ENCODE measurements around the gene MAPKAPK2. TPM values are rescaled to one million over a fixed set of nuclear protein-coding genes. Genes with fewer than 3 reads are reported as not detected.

The MAPKAPK2 gene
- total RNA-seq, 2 donors from 2014 or later = 62.5 to 80.8 TPM

DNA sequence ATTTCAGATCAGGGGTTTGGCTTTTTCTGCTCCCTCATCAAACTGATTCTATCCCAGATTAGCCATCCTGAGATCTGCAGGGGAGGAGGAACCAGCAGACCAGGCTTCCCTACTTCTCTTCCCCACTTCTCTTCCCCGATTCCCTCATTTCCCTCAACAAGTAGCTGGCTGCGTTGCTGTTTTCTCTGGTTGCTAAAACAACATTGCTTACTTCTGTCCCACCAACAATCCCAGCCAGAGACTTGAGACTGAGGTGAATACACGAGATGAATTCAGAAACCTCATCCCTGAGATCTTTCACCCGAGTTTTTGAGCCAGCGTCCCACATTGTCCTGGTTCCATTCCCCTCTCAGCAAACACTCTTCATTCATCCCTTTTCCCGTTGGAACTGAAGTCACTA, 27.0 kb upstream of the MAPKAPK2 start:
- intact Hi-C loops (cut with DNase I, micrococcal nuclease) = loop anchor here in 1 of 2 donors (10.0 kb wide), 2 partner anchors 67 to 147 kb away; no protein-coding TSS in a partner anchor
- ATAC-seq (no peak), DNase-seq (no peak)

GRCh38 chr1:206658264-206658980, 26.3 kb upstream of the MAPKAPK2 start:
- intact Hi-C loops (cut with DNase I, micrococcal nuclease) = loop anchor here in 1 of 2 donors (10.0 kb wide), 2 partner anchors 66 to 146 kb away; no protein-coding TSS in a partner anchor
- no peak for DNase-seq

GRCh38 chr1:206658981-206659273, 25.8 kb upstream of the MAPKAPK2 start:
- peak; percentile 18 for ATAC-seq
- peak in 1 of 2 donors; percentile 33 for DNase-seq
- intact Hi-C loops (cut with DNase I, micrococcal nuclease) = loop anchor here in 1 of 2 donors (10.0 kb wide), 2 partner anchors 66 to 146 kb away; no protein-coding TSS in a partner anchor

More at GRCh38 chr1:206658264-206658980, 26.3 kb upstream of the MAPKAPK2 start:
- ATAC-seq = no peak

DNA sequence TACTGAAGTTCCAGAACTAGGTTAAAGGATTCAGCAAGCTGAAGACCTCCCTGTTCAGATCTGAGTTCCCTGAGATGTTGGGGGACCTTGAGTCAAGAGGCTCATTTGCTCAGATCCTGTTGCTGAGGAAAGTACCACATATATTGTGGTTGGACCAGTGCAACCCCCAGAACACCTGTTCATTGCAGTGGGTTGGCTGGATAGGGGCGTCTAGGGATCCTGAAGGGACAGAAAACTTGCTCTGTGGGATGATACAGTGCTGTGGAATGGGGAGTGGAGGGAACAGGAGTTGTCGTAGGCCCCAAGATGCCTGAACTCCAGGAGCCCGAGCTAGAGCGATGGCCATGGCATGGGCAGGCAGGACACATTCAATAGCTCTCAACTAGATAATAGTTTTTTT, 24.6 kb upstream of the MAPKAPK2 start:
- DNase-seq (no peak), ATAC-seq (no peak)
- intact Hi-C loops (cut with DNase I, micrococcal nuclease) = no loop called here

- intact Hi-C loops (cut with DNase I, micrococcal nuclease) = no loop called here
- DNase-seq (no peak), ATAC-seq (no peak)
These were observed 23.4 kb upstream of the MAPKAPK2 start for GRCh38 chr1:206661161-206661820.

DNA sequence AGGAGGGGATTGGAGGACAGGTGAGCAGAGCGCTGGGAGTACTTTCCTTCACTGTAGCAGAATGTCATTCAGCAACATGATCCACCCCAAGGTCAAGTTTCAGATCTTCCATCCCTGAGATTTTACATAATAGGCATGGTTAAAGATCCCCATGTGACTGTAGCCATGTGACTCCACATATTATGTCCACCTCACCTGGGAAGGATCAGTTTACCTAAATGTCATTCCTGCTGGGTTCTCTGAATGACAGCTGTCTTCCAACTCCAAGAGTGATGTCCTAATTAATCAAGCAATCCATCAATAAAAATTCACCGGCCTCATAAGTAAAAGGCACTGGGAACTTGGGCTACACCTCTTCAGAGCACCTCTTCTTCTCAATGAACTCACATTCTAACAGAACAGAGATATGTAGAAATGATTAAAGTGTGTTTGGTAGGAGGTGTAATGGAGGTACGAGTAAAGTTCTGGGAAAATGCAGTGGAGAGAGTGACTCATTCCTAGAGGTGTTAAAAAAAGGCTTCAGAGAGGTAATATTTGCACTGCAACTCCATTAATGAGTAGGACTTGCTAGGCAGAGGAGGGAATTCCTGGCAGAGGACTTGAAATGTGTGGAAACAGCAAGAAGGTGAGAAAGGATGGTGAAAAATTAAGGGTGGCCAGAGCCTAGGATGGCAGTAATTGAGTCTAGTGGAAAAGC, 22.2 kb upstream of the MAPKAPK2 start:
- no peak for DNase-seq
- ATAC-seq = no peak
- intact Hi-C loops (cut with DNase I, micrococcal nuclease) = no loop called here

- intact Hi-C loops (cut with DNase I, micrococcal nuclease) = no loop called here
- no peak for DNase-seq
- no peak for ATAC-seq
These were observed 21.3 kb upstream of the MAPKAPK2 start for GRCh38 chr1:206663362-206663761.

- intact Hi-C loops (cut with DNase I, micrococcal nuclease) = loop anchor here in 1 of 2 donors (2.0 kb wide), 1 partner anchor 29 kb away; the partner anchor contains the start of gene DYRK3
- DNase-seq (peak in 1 of 2 donors; percentile 61), ATAC-seq (peak; percentile 38)
These were observed 20.7 kb upstream of the MAPKAPK2 start for GRCh38 chr1:206663832-206664652.

DNA sequence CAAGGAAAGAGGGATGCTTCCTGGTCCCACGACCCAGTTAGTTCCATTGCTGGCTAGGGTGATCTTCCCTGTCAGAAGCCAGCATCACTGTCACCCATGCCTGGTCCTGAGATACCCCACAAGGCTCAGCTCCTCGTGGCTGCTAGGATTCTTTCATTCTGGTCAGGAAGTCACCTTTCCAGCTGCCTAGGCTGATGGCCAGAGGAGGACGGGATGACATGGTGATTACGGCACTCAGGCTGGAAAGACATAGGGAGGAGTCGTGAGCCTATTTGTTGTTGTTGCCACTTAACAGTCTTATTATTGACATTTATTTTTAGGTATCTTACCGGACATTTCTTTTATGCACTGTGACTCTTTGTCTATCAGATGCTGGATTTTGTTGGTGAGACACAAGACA, 20.0 kb upstream of the MAPKAPK2 start:
- no peak for DNase-seq
- ATAC-seq = no peak
- intact Hi-C loops (cut with DNase I, micrococcal nuclease) = loop anchor here in 1 of 2 donors (2.0 kb wide), 1 partner anchor 30 kb away; the partner anchor contains the start of gene DYRK3

GRCh38 chr1:206666031-206666561, 18.6 kb upstream of the MAPKAPK2 start:
- intact Hi-C loops (cut with DNase I, micrococcal nuclease) = no loop called here
- DNase-seq (no peak), ATAC-seq (no peak)

DNA sequence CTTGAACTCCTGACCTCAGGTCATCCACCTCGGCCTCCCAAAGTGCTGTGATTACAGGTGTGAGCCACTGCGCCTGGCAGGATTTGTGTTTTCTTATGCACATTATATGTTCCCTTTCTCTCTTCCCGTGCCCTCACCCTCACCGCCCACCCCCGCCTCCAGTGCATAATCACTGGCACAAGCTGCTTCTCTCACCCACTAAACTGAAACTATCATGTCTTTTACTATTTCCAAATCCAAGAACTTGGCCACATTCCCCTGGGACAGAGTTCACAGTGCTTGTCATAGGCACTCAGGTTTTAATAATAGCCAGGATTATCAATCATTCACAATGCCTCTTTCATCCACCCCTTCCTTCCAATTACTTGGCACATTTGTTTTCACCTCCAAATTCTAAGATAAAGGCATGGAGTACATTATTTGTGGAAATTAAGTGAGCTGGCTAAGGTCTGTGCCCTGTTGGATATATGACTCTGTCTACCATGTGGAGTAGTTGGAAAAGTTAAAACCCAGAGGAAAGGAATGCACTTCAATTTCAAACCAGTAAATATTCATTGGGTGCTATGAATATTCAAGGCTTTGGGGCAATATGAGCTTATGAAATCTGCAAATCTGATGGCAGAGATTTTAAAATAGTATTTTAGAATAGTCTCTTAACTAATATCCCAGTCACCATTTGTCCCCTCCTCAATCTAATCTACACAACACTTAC, 17.6 kb upstream of the MAPKAPK2 start:
- intact Hi-C loops (cut with DNase I, micrococcal nuclease) = no loop called here
- ATAC-seq (no peak), DNase-seq (no peak)

- intact Hi-C loops (cut with DNase I, micrococcal nuclease) = no loop called here
- DNase-seq (no peak), ATAC-seq (no peak)
These were observed 16.4 kb upstream of the MAPKAPK2 start for GRCh38 chr1:206668351-206668750.

DNA sequence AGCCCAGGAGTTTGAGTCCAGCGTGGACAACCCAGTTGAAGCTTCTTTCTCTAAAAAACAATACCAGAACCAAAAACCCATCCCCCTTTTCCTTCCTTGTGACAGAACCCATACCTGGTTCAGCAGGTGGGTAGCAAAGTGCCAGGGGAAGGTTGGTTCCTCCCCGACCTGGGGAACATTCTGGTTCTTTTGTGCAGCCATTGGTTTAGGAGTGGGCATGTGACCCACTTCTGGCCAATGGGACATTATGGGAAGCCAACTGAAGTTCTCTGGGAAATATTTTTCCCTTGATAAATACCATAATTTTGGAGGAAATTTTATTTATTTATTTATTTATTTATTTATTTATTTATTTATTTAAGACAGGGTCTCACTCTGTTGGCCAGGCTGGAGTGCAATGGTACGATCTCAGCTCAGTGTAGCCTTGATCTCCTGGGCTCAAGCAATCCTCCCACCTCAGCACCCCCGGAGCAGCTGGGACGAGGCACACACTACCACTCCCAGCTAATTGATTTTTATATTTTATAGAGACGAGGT, 15.8 kb upstream of the MAPKAPK2 start:
- no peak for ATAC-seq
- intact Hi-C loops (cut with DNase I, micrococcal nuclease) = no loop called here
- no peak for DNase-seq

DNA sequence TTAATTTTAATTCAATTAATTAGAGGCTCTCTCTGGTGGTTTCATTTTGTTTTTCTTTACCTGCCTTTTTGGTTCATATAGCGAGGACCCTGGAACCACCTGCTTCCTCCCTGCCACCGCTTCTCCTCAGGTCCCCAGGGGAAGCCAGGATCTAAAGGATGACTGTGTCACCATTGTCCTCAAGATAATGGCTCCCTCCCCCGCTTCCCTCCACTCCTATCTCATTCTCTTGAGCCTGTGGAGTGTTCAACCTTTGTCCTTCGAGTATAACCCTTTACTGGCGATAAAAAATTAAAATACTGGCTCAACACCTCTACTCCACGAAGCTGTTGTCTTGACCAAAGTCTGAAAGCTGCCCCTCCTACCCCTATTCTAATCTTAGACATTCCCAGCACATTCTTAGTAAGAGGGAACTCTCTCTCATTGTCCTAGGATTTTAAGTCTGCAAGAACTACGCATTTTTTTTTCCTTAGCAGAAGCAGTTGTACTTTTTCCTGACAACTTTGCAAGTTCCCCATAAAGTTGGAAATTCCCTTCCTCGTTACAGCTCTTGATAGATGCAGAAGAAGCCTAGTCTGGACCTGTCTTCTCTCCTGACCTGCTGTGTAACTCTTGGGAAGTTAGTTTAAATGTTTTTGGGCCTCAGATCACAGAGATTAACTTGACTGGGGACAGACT, 12.6 kb upstream of the MAPKAPK2 start:
- DNase-seq = peak in 1 of 2 donors; percentile 50
- intact Hi-C loops (cut with DNase I, micrococcal nuclease) = no loop called here
- peak; percentile 86 for ATAC-seq

DNA sequence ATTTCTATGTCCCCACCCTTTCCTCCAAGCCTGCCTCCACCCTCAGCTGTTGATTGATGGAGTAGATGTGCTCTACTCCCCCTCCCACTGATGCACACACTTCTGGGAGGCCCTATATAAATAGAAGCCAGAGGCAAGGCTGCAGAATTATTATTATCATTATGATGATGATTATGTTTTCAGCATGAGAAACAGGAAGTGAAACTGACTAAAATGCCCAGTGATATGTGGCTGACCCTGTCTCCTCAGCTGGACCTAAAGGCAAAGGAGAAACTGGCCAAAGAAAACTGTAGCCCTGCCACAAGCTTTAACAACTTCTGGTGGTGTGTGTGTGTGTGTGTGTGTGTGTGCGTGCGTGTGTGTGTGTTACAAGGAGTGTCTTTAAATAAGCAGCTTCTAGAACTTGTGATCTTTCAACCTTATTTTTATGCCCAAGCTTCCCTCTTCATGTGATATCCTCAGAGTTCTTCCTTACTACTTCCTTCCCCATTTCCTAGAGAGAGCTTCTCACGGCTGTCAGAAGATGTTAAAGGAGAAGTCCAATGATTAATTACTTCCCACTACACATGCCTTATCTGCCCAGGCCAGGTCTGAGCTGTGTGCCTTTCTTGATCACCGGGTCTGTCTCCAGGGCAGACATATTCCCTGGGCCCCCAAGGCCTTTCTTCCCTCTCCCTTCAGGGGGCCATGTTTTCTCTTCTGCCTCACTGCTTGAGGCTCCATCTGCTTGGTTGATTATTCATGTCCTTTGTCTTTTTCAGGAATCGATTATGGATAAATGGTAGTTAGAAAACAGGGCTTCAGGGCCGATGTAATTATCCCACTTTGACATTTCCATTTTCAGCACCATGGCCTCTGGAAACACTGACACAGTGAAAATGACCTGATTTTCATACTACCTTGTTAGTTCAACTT, 11.6 kb upstream of the MAPKAPK2 start:
- intact Hi-C loops (cut with DNase I, micrococcal nuclease) = no loop called here
- peak; percentile 38 for ATAC-seq
- peak in 1 of 2 donors; percentile 42 for DNase-seq

- intact Hi-C loops (cut with DNase I, micrococcal nuclease) = no loop called here
- DNase-seq = no peak
- ATAC-seq = no peak
These were observed 10.5 kb upstream of the MAPKAPK2 start for GRCh38 chr1:206674236-206674635.

Data from left colon (tissue), 2 donors.